OCI-LY7 (cell line): ENCODE results near the gene PIGN. TPM values are rescaled to one million over a fixed set of nuclear protein-coding genes. Genes with fewer than 3 reads are reported as not detected.

ENCODE experiments used
- BruUV-seq: library from RNA; stranded (reverse); fragments of 400-500 nt; replicated peaks from 2 replicates; lab custom pipeline; 2021; lab: Mats Ljungman, UMichigan
- CTCF ChIA-PET: fragments of 300-600 bp; sonication (Branson Sonifier 250); formaldehyde crosslinking; loops from one replicate; lab custom pipeline; 2022; ENCODE audit warnings: antibody characterized with exemption; ENCODE audit not compliant: unreplicated experiment; lab: Charles Lee
- POLR2A ChIA-PET: fragments of 300-600 bp; sonication (Branson Sonifier 250); formaldehyde crosslinking; loops from one replicate; lab custom pipeline; 2022; ENCODE audit warnings: antibody characterized with exemption; lab: Charles Lee
- DNase-seq: peaks from one replicate; pipeline ENCODE4 v3.0.0-alpha.2; 2015; ENCODE audit warnings: low spot score
- H2AFZ ChIP-seq: fragments of 200-600 bp; sonication (generic), shearing (Covaris generic); 2 replicates; pipeline ENCODE4 v1.6.1; 2014; ENCODE audit warnings: mild to moderate bottlenecking, antibody characterized with exemption, low read length, moderate library complexity
- H3K27ac ChIP-seq: fragments of 200-600 bp; sonication (generic); 2 replicates; pipeline ENCODE4 v1.5.1; 2014; ENCODE audit warnings: mixed run types, low read depth, mild to moderate bottlenecking, moderate library complexity, low read length, inconsistent platforms; ENCODE audit not compliant: poor library complexity, severe bottlenecking
- H3K36me3 ChIP-seq: fragments of 200-600 bp; sonication (generic); 2 replicates; pipeline ENCODE4 v1.6.1; 2014; ENCODE audit warnings: mild to moderate bottlenecking, antibody characterized with exemption, low read length, moderate library complexity, mixed read lengths; ENCODE audit not compliant: insufficient read depth
- H3K4me1 ChIP-seq: fragments of 200-600 bp; sonication (generic); 2 replicates; pipeline ENCODE4 v1.5.1; 2014; ENCODE audit warnings: mild to moderate bottlenecking, low read length; ENCODE audit not compliant: insufficient read depth, poor library complexity, severe bottlenecking
- H3K4me2 ChIP-seq: fragments of 200-600 bp; sonication (generic); 2 replicates; pipeline ENCODE4 v1.6.1; 2014; ENCODE audit warnings: mild to moderate bottlenecking, low read length
- H3K4me3 ChIP-seq: fragments of 200-600 bp; sonication (generic); 2 replicates; pipeline ENCODE4 v1.5.1; 2014; ENCODE audit warnings: mild to moderate bottlenecking, low read depth, low read length; ENCODE audit not compliant: poor library complexity, severe bottlenecking
- H3K79me2 ChIP-seq: fragments of 200-600 bp; sonication (generic); 2 replicates; pipeline ENCODE4 v1.6.1; 2016; ENCODE audit warnings: low read depth, mild to moderate bottlenecking, low read length, moderate library complexity, mixed read lengths; ENCODE audit not compliant: insufficient read depth
- H3K9me2 ChIP-seq: fragments of 200-600 bp; sonication (generic); 2 replicates; pipeline ENCODE4 v1.6.1; 2016; ENCODE audit warnings: mild to moderate bottlenecking, low read length, mixed read lengths; ENCODE audit not compliant: insufficient read depth
- H3K9me3 ChIP-seq: fragments of 200-600 bp; sonication (generic); 2 replicates; pipeline ENCODE4 v1.6.1; 2014; ENCODE audit warnings: mild to moderate bottlenecking, mixed run types, low read length, mixed read lengths
- H4K20me1 ChIP-seq: fragments of 200-600 bp; sonication (generic); 2 replicates; pipeline ENCODE4 v1.6.1; 2014; ENCODE audit warnings: mild to moderate bottlenecking, antibody characterized with exemption, low read length, moderate library complexity, mixed read lengths; ENCODE audit not compliant: insufficient read depth
- CTCF ChIP-seq: fragments of 200-600 bp; sonication (generic); conservative IDR thresholded peaks from 2 replicates; pipeline ENCODE4 v1.5.1; 2014; ENCODE audit warnings: mild to moderate bottlenecking, antibody characterized with exemption, low read length, moderate library complexity, mixed read lengths
- EZH2phosphoT487 ChIP-seq: fragments of 200-600 bp; sonication (generic); IDR thresholded peaks from 2 replicates; pipeline ENCODE4 v1.6.1; 2018; ENCODE audit warnings: low read depth, borderline replicate concordance, mild to moderate bottlenecking, mixed run types, antibody characterized with exemption, low read length, moderate library complexity, mixed read lengths
- intact Hi-C: fragments of 100-400 bp; cut with micrococcal nuclease; formaldehyde crosslinking; loops from one replicate; pipeline ENCODE4 v1.10.0; 2022; ENCODE audit not compliant: unreplicated experiment
- total RNA-seq, 2 experiments: library from RNA; depleted of rRNA in 1 of 2; stranded (reverse); fragments of >200 nt in 1 of 2; shearing (Covaris generic) in 1 of 2; gene quantifications; 2 replicates each; pipeline ENCODE4 v1.2.3, GENCODE V29; 2014 to 2022

Gene PIGN
- total RNA-seq, 2 experiments from 2014 or later, result 10.9 to 23.7 TPM

- H2AFZ ChIP-seq, result no peak overlapping the region
- H3K4me1 ChIP-seq, result no peaks in the 10 kb centered on the region
- no peak overlapping the region for H3K4me3 ChIP-seq
- H3K36me3 ChIP-seq, result no peaks in the 10 kb centered on the region
- ChIA-PET CTCF (no interaction called here), POLR2A (no interaction called here)
- intact Hi-C loops, result no loop called here
- H4K20me1 ChIP-seq, result no peaks in the 10 kb centered on the region
- H3K9me2 ChIP-seq, result no peaks in the 10 kb centered on the region
- no TSS peak for BruUV-seq
- no peaks in the 10 kb centered on the region for H3K79me2 ChIP-seq
- no peaks in the 10 kb centered on the region for H3K9me3 ChIP-seq
- TF ChIP-seq EZH2phosphoT487 (no peak), CTCF (no peak)
- no peak for DNase-seq
- no peak overlapping the region for H3K27ac ChIP-seq
- H3K4me2 ChIP-seq, result no peak overlapping the region
These were observed 21.9 kb downstream of the PIGN start for GRCh38 chr18:62164855-62165487.

DNA sequence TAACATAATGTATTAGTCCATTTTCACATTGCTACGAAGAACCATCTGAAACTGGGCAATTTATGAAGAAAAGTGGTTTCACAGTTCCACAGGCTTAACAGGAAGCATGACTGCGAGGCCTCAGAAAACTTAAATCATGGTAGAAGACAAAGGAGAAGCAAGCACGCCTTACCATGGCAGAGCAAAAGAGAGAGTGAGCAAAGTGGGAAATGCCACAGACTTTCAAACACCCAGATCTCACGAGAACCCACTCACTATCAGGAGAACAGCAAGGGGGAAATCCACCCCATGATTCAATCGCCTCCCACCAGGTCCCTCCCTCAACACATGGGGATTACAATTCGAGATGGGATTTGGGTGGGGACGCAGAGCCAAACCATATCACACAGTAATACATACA is 22.5 kb downstream of the PIGN start:
- intact Hi-C loops, result no loop called here
- Histone ChIP-seq H3K4me3 (no peak overlapping the region), H3K36me3 (no peaks in the 10 kb centered on the region), H3K4me2 (no peak overlapping the region), H3K9me3 (no peaks in the 10 kb centered on the region), H2AFZ (no peak overlapping the region), H3K9me2 (no peaks in the 10 kb centered on the region), H3K27ac (no peak overlapping the region), H3K79me2 (no peaks in the 10 kb centered on the region), H3K4me1 (no peaks in the 10 kb centered on the region), H4K20me1 (no peaks in the 10 kb centered on the region)
- TF ChIP-seq CTCF (no peak), EZH2phosphoT487 (no peak)
- BruUV-seq, result no TSS peak
- DNase-seq, result no peak
- POLR2A ChIA-PET, result interaction anchor here (1.2 kb wide), 1 partner anchor 15 kb away, joined by 3 read pairs; no protein-coding TSS in a partner anchor
- CTCF ChIA-PET, result no interaction called here

GRCh38 chr18:62157843-62158242 is 29.0 kb downstream of the PIGN start:
- no peak for DNase-seq
- H4K20me1 ChIP-seq, result no peaks in the 10 kb centered on the region
- intact Hi-C loops, result no loop called here
- no peaks in the 10 kb centered on the region for H3K4me1 ChIP-seq
- no peaks in the 10 kb centered on the region for H3K9me2 ChIP-seq
- H2AFZ ChIP-seq, result no peak overlapping the region
- no peaks in the 10 kb centered on the region for H3K79me2 ChIP-seq
- H3K27ac ChIP-seq, result no peak overlapping the region
- CTCF ChIA-PET, result no interaction called here
- H3K36me3 ChIP-seq, result no peaks in the 10 kb centered on the region
- H3K9me3 ChIP-seq, result no peaks in the 10 kb centered on the region
- H3K4me2 ChIP-seq, result no peak overlapping the region
- TF ChIP-seq CTCF, result no peak
- no peak for TF ChIP-seq EZH2phosphoT487
- H3K4me3 ChIP-seq, result no peak overlapping the region
- POLR2A ChIA-PET, result interaction anchor here (0.8 kb wide), 2 partner anchors 39 to 235 kb away, joined by 3 to 4 read pairs; no protein-coding TSS in a partner anchor
- no TSS peak for BruUV-seq
